ENCODE results near the gene RPS15. TPM values are rescaled to one million over a fixed set of nuclear protein-coding genes. Genes with fewer than 3 reads are reported as not detected.

The RPS15 gene
- total and polyA plus RNA-seq, 2 of the 13 experiments (the other 11 are each of a cell fraction or from before 2014, with no cell fraction given), result 695 to 1,411 TPM

GRCh38 chr19:1397838-1398237, 40.4 kb upstream of the RPS15 start:
- Histone ChIP-seq H3K4me2 (ENCODE audit: low read depth, low read length) (no peak overlapping the region), H3K4me3 (replicated peaks in 1 of 3; ENCODE audit: insufficient read depth in 1 of 3, low read depth in 2 of 3, low read length in 3 of 3) (no peak overlapping the region), H4K20me1 (ENCODE audit: insufficient read depth, low read length) (no peaks in the 10 kb centered on the region), H3K9ac (ENCODE audit: insufficient read depth, low read depth, low read length) (no peak overlapping the region), H3K4me1 (ENCODE audit: insufficient read depth, low read length) (peaks cover 53% of the 10 kb centered on the region), H3K36me3 (replicated peaks in 1 of 2; ENCODE audit: control insufficient read depth in 1 of 2, insufficient read depth in 2 of 2, low read length in 2 of 2) (peaks cover 0 to 10% of the 10 kb centered on the region in 2 experiments; a peak in 1 of 5 replicates), H3K27me3 (ENCODE audit: control insufficient read depth in 1 of 2, insufficient read depth in 2 of 2, low read length in 2 of 2) (no peaks in the 10 kb centered on the region), H2AFZ (ENCODE audit: low read length) (no peak overlapping the region), H3K79me2 (ENCODE audit: insufficient read depth, low read length) (no peaks in the 10 kb centered on the region), H3K27ac (ENCODE audit: extremely low read length, insufficient read depth, low read length) (no peak overlapping the region), H3K9me3 (ENCODE audit: low read length) (no peaks in the 10 kb centered on the region)
- ChIA-PET POLR2A (no interaction called here), CTCF (ENCODE audit: low intra/inter-chr PET ratio, low total read pairs) (no interaction called here)
- intact Hi-C loops (cut with micrococcal nuclease; ENCODE audit: unreplicated experiment) (no loop called here), in situ Hi-C loops (cut with HindIII; ENCODE audit: extremely low pct_ligation_motif_present, low pct_unique_long_range_greater_than_20kb) (no loop called here)
- WGBS (ENCODE audit: low lambda C conversion rate), result 93% methylated on average over 9 of the region's 9 CpGs
- BruUV-seq (replicated peaks), result TSS peak; percentile 43
- ATAC-seq (no peak), FAIRE-seq (no peak), DNase-seq (ENCODE audit: low spot score) (no peak)
- TF ChIP-seq ZNF296 (CRISPR knock-in tag; conservative IDR thresholded peaks at IDR 0.05) (no peak), ZNF263 (CRISPR knock-in tag; IDR thresholded peaks at IDR 0.05) (no peak), CHD4 (IDR thresholded peaks at IDR 0.05; ENCODE audit: borderline replicate concordance, low read length) (peak; percentile 36; the same call in 1 of the 2 replicates), NFE2L2 (IDR thresholded peaks at IDR 0.05; ENCODE audit: low read length) (no peak), ZFP36 (IDR thresholded peaks at IDR 0.05; ENCODE audit: borderline replicate concordance, low read depth, low read length, partially characterized antibody) (peak; percentile 82), NFIC (IDR thresholded peaks at IDR 0.05; ENCODE audit: low read length) (no peak), ZBTB33 (CRISPR knock-in tag; IDR thresholded peaks at IDR 0.05) (peak; percentile 76), ZMYM3 (CRISPR knock-in tag; IDR thresholded peaks at IDR 0.05) (peak; percentile 86)
